ENCODE measurements around the gene FAM13A.
"Not testable (repeated sequence)": the region's sequence is repeated elsewhere in the genome, so short reads cannot be mapped to it uniquely, and the experiment has no call there.

The FAM13A gene

DNA sequence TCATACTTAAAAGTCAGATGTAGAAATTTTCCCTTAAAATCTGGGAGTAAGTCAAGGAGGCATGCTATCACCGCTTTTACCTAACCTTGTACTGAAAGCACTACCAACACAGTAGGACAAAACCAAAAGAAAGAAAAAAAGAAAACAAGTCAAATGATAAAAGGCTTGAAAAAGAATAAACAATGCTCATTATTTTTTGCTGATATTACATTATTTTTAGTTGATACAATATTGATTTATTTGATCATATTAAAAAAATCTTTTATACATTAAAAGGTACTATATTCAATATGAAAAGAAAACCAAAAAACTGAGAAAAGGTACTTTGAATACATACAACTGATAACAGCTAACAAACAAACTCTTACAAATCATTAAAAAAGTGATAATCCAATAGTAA, 164.3 kb downstream of the FAM13A start:
- no peak for DNase-seq

DNA sequence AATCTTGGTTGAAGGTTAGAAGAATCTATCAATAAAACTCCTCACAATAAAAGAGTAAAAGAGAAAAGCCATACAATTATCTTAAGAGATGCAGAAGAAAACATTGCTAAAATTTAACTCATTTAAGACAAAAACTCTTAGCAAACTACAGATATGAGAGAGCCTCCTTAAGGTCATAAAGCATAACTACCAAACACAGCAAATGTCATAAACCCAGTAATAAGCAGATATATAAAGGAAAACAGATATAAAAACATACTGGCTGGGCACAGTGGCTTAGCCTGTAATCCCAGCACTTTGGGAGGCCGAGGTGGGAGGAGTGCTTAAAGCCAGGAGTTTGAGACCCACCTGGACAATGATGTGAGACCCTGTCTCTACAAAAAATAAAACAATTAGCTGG, 165.3 kb downstream of the FAM13A start:
- DNase-seq, result no peak

DNA sequence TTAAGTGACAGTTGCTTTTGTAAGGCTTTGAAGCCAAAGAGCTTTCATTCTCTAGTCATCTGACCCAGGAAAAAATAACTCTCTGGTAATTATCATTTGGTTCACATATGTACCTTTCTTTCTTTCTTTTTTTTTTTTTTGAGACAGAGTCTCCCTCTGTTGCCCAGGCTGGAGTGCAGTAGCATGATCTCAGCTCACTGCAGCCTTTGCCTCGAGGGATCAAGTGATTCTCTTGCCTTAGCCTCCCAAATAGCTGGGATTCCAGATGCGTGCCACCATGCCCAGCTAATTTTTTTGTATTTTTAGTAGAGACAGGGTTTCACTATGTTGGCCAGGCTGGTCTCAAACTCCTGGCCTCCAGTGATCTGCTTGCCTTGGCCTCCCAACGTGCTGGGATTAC, 169.6 kb downstream of the FAM13A start:
- not testable (repeated sequence) for DNase-seq

DNA sequence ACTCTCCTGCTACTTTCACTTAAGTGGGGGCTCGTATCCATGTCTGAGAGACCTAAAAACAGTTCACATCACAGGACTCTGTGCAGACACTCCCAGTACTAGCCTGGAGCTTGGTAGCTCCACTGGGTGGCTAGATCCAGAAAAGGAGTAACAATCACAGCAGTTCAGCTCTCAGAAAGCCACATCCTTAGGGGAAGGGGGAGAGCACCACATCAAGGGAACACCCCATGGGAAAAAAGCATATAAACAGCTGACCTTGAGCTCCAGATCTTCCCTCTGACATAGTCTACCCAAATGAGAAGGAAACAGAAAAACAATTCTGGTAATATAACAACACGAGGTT, 175.8 kb downstream of the FAM13A start:
- DNase-seq, result no peak

DNA sequence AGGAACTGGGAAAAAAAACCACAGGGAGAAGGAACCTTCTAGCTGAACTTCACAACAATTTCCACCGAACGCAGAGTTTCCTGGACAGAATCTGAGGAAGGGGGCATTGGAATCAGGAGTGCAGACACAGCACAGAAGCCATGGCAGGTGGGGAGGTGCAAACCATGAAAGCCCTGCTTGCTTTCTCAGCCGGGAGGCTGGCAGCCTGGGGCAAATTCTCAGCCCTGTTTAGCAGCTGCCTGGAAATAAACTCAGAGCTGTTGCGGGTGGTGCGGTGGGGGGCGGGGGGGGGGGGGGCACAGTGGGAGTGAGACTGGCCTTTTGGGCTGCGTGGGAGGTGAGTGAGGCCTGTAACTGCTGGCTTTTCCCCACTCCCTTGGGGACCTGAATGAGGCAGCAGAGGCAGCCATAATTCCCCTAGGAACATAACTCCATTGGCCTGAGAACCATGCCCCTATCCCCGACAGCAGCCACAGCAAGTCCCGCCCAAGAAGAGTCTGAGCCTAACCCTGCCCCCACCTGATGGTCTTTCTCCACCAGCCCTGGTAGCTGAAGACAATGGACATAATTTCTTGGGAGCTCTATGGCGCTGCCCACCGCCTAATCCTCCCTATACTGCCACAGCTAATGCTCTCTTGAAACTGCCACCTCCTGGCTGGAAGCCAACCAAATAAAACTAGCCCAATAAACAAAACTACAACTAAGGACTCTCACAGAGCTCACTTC, 176.3 kb downstream of the FAM13A start:
- no peak for DNase-seq

DNA sequence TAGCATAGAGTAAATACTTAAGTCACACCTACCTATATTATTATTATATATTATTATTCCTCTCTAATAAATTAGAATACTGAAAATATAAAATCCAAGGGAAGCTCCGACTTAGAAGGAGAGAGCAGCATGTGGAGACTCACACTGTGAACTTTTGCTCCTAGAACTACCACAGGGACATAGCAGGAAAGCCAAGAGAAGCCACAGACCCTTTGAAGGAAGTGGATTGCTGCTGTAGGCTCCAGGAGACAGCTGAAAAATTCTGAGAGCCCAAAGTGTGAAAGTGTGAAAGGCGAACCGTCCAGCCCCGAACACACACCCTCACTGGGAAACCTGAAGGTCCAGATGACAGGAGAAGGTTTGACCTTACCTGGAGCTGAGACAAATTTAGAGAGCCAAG, 177.0 kb downstream of the FAM13A start:
- no peak for DNase-seq

DNA sequence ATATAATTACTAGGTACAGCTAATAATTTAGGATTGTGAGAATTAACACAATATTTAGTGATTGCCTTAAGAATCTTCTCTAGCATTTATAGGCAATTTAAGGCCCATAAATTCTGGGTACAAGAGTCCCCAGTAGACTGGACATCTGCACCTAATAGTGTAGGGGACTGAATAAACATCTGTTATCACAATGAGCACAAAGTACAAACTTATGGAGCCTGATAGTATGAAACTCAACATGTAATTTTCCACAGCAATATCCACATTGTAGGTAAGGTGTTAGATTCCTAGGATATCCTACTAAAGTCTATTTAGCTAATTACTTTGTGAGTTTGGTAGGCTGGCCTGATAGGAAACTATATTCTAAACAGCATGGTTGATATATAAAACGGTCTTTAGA, 178.3 kb downstream of the FAM13A start:
- DNase-seq, result no peak

DNA sequence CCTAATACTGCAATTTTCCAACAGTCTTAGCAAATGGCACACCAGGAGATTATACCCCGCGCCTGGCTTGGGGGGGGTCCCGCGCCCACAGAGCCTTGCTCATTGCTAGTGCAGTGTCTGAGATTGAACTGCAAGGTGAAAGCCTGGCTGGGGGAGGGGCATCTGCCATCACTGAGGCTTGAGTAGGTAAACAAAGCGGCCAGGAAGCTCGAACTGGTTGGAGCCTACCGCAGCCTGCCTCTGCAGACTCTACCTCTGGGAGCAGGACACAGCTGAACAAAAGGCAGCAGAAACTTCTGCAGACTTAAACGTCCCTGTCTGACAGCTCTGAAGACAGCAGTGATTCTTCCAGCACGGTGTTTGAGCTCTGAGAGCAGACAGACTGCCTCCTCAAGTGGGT, 186.6 kb downstream of the FAM13A start:
- no peak for DNase-seq

DNA sequence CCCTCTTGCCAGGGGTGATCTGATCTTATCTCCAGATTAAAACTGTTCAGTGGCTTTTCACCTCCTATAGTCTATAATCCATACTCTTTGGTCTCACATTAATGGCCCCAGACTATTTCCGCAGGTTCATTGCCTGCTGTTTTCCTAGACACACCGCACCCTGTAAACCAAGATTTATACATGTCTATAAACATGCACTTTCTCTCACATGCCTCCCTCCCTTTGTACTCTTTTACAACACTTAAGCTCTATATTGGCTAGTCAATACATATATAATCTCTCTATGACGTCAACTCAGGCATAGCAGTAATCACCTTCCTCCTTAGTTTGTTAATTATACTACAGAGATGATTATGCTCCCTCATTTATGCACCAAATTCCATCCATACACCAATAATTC, 188.5 kb downstream of the FAM13A start:
- DNase-seq, result no peak

DNA sequence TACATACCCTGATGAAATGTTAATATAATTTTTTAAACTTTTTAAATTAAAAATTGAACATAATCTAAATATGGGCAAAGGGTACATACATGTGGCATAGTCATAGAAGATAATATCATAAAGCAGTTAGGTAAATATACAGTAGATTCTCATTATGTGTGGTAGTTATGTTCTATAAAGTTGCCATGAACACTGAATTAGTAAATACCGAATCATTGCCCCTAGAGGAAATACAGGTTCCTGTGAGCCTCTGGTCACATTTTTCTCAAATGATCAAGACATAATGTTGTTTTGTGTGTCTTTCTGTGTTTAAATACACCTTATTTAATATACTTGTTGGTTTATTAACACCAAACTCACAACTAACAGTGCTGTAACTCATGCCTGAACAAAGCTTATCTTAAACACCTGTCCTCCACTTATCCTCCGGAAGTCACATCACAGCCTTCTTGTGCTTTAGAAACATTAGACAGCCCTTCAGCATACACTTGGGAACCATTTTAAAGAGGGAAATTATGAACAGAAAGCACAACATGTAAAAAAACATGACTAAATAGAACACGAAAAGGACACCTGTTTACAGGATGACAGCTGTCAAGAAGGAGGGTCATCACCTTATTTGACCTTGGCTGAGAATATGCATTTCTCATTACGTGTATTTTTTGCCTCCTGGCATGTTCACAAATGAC, 190.0 kb downstream of the FAM13A start:
- no peak for DNase-seq

DNA sequence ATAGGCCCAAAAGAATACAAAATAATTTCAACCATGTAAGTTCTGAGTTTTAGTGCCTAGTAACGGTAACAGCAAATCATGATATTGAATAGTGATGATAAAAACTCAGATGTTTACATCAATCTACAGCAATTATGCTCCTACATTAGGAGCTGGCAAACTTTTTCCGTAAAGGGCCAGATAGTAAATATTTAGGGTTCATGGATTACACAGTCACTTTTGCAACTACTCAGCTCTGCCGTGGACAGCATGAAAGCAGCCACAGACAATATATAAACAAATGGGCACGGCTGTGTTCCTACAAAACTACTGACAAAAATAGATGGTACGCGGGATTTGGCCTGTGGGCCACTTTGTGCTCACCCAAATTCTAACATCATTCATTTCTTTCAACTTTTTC, 191.5 kb downstream of the FAM13A start:
- no peak for DNase-seq

DNA sequence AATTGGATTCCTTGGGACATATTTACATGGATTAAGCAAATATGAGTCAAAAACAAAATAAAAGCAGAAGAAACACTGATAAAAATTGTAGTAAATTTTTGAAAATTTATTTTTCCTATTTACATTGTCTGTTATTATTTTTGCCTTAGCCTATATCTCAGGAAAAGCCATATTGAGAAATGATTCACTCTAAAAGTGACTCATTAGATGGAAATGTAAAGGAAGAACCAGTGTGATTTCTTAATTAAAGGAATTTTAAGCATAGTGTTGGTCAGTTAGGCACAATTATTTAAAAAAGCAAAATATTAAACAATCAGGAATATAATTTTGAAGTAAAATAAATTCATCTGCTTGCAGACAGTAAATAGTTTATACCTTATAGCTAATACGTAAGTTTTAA, 191.9 kb downstream of the FAM13A start:
- DNase-seq, result no peak

DNA sequence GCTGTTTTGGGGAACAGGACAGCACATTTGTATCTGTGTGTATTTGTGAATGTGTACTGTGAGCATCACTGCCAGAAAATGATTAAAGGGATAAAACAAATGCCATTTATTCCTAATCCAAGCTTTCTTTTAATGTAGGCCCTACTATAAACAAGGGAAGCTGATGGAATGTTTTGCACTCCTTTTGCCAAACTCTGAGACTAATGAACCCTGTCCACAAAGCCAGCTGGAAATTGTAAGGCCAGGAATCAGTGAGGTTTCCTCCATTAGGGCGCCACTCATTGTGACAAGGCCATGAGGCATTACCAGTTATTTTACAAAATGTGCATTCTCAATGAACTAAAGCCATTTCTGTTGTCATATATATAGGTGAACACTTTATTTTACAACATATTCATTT, 196.4 kb downstream of the FAM13A start:
- no peak for DNase-seq

DNA sequence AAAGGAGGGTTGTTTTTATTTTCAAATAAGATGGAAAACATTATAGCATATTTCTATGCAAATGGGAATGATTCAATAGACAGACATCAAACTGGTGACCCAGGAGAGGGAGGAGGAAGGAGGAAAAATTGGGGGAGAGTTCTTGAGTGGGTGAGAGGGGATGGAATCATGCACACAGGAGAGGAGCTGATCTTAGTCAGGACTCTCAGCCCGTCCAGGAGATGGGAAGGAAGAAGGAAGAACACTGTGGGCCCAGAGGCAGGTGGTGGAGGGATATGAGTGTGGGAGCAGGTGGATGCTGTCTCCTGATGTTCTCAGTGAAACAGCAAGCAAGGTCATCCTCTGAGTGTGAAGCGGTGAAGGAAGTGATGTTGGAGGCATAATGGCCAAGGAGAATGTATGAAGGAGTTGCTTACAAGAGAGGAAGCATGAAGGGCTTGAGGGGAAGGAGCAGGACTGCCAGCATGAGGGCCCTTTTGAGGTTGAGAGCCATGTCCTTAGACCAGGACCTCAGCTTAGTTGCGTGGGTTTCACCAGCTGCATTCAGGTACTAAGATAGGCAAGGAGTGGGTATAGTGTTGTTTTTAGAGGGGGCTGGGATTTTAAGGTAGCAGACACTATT, 197.7 kb downstream of the FAM13A start:
- no peak for DNase-seq

DNA sequence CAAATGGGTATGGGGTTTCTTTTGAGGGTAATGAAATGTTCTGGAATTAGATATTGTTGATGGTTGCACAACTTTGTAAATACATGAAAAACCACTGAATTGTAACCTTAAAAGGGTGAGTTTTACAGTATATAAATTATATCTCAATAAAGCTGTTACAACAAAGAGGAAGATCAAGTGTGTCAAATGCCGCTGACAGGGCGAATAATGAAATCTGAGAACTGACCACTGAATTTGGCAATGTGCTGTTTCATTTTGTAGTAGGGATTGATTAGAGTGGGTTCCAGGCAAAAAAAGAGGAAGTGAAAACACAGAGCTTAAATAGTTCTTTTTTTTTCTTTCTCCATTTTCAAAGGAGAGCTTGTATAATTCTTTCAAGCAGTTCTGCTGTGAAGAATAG, 198.2 kb downstream of the FAM13A start:
- no peak for DNase-seq

DNA sequence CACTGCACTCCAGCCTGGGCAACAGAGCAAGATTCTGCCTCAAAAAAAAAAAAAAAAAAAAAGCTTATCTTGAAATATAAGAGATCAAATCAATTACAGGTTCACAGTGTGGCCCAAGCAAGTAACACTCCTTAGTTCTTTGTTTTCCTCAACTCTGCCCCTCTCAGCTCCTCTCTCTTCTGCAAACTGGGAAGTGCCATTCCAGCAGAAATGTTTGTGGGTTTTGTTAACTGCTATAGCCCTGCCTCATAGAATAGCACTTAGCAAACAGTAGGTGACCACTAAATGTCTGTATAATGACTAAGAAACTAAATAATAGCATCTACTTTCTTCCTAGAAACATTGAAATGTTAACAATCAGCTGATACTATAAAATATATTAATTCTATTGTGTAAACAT, 199.4 kb downstream of the FAM13A start:
- DNase-seq, result no peak

DNA sequence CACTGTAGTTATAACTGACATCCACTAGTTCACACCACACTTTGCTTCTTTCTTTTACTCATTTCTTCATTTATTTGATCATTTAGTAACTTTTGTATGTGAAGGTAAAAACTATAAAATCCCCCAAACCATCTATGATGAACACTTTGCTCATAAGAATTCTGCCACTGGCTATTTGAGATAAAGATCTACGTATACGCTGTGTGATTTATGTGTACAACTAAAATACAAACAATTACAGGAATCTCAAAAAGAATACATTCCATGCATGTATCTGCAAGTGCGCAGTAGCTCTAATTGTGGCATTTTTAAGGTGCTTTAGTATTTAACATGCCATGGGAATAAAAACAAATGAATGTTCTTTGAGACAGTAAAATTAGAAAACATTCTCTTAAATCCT, 202.5 kb downstream of the FAM13A start:
- DNase-seq, result no peak

DNA sequence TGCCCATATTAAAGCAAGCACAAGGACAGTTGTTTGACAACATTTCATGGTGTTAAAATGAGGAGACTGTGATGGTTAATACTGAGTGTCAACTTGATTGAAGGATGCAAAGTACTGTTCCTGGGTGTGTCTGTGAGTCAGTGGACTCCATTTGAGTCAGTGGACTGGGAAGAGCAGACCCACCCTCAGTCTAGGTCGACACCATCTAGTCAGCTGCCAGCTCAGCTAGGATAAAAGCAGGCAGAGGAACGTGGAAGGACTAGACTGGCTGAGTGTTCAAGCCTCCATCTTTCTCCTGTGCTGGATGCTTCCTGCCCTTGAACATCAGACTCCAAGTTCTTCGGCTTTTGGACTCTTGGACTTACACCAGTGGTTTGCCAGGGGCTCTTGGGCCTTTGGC, 203.4 kb downstream of the FAM13A start:
- not testable (repeated sequence) for DNase-seq

DNA sequence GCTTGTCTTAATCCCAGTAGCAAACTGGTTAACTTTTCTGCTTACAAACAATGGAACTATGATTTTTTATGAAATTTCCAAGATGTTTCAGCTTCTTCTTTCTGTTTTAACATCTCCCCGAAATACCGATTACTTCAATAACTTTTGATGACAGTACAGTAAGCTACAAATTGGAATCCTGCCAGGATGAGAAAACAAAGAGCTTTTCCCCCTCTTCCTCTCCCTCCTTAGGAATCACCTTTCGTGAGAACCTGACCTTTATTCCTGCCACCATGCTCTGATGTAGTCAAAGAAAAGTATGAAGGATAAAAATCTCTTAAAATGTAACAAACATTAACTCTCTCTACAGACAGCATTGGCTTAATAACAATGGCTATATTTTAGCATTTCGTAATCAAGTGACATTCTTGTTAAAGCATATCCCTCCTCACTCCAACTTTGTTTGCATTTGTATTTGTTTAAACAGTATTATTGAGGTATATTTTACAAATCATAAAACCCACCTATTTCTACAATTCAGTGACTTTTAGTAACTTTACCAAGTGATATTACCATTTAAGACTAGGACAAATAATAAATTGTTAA, 210.7 kb downstream of the FAM13A start:
- DNase-seq, result no peak

DNA sequence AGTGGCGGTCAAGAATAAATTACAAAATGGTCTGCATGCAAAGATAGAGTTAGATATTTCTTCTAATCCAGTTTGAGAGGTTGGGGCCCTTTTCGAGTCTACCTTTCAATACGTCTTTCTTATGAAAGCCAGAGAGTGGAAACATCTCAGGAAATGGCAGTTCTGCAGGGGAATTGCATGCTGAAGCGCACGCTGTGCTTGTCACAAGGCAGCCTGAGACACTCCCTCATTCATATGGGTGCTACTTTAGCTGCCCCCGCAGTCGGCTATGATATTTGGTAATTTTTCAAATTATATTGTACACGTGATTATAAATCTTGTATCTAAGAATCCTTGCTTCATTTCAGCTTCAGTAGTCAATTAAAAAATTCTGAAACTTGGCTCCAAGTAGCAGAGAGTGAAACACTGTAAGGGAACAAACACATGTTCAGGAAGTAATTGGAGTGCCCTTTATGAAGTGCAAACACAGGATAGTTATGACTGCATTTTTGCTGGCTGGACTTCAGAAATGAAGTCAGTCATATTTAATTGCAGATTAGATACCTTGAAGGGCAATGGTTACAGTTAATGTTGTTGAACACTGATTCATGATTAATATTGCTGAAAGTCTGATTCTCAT, 213.8 kb downstream of the FAM13A start:
- DNase-seq, result no peak

DNA sequence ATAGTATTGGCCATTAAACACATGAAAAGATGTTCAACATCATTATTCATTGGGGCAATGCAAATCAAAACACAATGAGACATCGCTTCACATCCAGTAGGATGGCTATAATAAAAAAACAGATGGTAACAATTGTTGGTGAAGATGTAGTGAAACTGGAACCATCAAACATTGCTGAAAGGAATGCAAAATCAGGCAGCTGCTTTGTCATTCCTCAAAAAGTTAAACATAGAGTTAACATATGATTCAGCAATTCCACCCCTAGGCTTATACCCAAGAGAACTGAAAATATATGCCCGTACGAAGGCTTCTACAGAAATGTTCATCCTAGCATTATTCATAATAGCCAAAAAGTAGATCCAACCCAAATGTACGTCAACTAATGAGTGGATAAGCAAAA, 215.3 kb downstream of the FAM13A start:
- DNase-seq, result no peak

DNA sequence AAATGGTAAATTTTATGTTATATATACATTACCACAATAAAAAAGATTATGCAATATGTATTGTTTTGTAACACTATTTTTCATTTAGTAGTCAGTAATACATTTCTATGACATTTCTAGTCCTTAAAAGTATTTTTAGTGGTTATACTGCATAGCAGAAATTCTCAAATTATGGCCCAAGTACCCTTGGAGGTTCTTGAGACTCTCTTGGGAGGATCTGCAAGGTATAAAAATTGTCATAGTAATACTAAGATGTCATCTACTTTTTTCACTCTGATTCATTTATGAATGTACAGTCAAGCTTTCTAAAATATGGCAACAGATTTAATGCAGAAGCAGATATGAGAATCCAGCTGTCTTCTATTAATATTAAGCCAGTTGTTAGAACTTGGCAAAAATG, 220.8 kb downstream of the FAM13A start:
- no peak for DNase-seq

DNA sequence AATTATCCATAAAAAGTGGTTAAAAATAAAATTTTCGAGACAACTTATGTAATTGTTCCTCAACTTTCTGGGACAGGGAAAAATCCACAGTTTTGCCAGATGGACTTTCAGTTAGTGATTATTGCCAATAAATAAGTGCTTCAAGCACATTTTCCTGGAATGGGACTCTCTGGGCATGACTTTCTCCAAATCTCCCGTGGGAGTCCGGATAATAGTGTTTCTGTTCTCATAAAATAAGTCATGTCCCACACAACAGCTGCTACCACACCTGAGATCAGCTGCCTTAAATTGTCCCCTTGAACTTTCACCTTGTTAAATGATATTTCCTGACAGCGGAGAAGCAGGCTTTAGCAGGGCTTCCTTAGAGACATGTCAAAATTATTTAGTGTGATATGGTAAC, 226.0 kb downstream of the FAM13A start:
- no peak for DNase-seq

DNA sequence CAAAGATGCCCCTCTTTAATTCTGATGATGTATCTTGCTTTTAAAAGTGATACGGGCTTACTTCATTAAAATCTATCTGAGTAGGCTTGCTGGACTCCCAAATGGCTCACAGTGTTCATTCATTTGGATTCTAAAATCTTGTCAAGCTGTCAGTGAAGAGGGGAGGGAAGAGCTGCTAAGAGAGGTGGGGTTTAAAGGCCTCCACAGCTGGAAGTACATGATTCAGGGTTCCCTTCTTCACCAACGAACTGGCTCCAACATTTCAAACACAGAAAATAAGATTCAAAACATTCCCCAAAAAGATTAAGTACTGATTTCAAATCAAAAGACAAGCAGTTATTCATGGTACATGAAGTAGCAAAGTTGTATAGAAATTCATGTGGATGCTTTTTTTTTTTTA, 226.4 kb downstream of the FAM13A start:
- DNase-seq, result no peak
